GM11168 (cell line): ENCODE data around the gene SLC11A1.

Experiments used
- in situ Hi-C: fragments of 300-500 bp; cut with MboI; formaldehyde crosslinking; loops from one replicate; pipeline ENCODE4 v1.12.0; 2022; ENCODE audit warnings: low sequenced_read_pairs; ENCODE audit not compliant: unreplicated experiment

The SLC11A1 gene

DNA sequence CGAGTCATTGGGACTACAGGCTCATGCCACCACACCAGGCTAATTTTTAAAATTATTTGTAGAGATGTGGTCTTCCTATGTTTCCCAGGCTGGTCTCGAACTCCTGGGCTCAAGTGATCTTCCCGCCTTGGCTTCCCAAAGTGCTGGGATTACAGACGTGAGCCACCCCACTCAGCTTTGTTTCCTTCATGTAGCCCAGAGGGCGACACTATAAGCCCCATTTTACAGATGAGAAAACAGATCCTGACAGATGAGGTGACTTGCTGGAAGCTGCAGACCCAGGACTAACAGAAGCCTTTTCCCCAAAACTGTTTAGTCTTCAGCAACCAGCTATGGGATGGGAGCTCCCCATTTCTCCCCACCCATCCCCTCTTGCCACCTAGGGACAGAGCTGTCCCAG lies 10.4 kb downstream of the SLC11A1 start:
- in situ Hi-C loops: loop anchor here (10.0 kb wide), 1 partner anchor 88 kb away; no protein-coding TSS in a partner anchor

DNA sequence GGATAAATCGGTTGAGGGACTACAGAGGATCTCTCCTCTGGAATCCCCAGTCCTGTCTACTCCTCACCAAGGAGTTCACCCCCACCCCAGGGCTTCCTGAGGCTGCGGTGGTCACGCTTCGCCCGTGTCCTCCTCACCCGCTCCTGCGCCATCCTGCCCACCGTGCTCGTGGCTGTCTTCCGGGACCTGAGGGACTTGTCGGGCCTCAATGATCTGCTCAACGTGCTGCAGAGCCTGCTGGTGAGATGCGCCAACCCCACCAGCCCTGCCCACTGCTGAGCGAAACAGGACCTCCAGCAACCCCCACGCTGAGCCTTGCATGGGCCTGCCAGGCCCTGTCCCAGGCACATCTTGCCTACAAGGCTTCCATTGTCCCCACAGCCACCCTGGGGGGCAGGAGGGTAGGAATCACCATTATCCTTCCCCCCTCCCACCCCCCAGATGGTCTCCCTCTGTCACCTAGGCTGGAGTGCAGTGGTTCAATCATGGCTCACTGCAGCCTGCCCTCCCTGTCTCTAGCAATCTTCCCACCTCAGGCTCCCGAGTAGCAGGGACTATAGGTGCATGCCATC lies 10.9 kb downstream of the SLC11A1 start:
- in situ Hi-C loops: loop anchor here (10.0 kb wide), 1 partner anchor 88 kb away; no protein-coding TSS in a partner anchor

DNA sequence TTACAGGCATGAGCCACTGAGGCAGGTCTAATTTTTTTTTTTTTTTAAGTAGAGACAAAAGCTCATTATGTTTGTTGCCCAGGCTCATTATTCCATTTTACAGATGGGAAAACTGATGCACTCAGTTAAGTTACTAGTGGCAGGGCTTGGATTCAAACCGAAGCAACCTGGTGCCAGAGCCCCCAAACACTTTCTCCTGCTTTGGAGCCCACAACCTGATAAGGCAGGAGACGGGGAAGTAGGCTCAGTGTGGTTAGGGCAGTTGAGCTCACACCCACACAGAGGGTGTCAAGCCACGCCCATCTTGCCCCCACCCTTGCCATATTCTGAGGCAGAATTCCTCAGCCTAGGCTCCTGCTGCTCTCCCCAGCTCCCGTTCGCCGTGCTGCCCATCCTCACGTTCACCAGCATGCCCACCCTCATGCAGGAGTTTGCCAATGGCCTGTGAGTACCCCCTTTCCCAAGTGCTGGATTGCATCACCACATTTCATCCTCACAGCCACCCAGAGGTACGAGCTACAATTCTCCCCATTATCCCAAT lies 11.7 kb downstream of the SLC11A1 start:
- in situ Hi-C loops: loop anchor here (10.0 kb wide), 1 partner anchor 89 kb away; no protein-coding TSS in a partner anchor

DNA sequence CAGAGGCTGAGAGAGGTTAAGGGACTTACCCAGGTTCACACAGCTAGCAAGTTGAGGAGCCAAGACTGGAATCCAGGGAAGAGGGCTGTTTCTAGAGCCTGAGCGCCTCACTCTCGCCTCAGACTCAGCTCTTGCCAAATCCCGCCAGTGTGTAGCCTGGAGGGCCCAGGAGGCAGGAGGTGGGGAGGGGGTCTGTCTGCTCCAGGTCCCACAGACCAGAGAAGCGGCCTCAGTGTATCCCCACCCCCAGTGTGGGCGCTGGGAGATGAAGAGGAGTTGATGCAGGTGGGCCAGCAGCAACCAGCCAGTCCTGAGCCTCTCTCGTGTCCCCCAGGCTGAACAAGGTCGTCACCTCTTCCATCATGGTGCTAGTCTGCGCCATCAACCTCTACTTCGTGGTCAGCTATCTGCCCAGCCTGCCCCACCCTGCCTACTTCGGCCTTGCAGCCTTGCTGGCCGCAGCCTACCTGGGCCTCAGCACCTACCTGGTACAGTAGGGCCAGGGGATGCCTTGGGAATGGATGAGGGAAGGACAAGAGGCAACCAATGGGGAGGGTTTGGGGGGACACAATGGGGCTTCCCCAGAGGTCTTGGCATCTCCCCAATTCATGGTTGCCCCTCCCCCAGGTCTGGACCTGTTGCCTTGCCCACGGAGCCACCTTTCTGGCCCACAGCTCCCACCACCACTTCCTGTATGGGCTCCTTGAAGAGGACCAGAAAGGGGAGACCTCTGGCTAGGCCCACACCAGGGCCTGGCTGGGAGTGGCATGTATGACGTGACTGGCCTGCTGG lies 12.4 kb downstream of the SLC11A1 start:
- in situ Hi-C loops: loop anchor here (10.0 kb wide), 1 partner anchor 90 kb away; no protein-coding TSS in a partner anchor

DNA sequence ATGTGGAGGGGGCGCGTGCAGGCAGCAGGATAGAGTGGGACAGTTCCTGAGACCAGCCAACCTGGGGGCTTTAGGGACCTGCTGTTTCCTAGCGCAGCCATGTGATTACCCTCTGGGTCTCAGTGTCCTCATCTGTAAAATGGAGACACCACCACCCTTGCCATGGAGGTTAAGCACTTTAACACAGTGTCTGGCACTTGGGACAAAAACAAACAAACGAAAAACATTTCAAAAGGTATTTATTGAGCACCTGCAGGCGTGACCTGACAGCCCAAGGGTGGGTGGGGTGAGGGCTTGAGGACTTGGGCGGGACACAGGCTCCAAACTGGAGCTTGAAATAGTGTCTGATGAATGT lies 13.0 kb downstream of the SLC11A1 start:
- in situ Hi-C loops: loop anchor here (10.0 kb wide), 1 partner anchor 90 kb away; no protein-coding TSS in a partner anchor

DNA sequence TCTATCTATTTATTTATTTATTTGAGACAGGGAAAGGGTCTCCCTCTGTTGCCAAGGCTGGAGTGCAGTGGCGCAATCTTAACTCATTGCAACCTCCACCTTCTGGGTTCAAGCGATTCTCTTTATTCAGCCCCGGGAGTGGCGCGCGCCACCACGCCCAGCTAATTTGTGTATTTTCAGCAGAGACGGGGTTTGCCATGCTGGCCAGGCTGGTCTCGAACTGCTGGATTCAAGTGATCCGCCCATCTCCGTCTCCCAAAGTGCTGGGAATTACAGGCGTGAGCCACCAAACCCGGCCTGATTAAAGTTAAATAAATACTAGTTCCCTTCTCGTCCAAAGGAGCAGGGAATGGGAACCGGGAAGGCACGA lies 13.4 kb downstream of the SLC11A1 start:
- in situ Hi-C loops: loop anchor here (10.0 kb wide), 1 partner anchor 91 kb away; no protein-coding TSS in a partner anchor

DNA sequence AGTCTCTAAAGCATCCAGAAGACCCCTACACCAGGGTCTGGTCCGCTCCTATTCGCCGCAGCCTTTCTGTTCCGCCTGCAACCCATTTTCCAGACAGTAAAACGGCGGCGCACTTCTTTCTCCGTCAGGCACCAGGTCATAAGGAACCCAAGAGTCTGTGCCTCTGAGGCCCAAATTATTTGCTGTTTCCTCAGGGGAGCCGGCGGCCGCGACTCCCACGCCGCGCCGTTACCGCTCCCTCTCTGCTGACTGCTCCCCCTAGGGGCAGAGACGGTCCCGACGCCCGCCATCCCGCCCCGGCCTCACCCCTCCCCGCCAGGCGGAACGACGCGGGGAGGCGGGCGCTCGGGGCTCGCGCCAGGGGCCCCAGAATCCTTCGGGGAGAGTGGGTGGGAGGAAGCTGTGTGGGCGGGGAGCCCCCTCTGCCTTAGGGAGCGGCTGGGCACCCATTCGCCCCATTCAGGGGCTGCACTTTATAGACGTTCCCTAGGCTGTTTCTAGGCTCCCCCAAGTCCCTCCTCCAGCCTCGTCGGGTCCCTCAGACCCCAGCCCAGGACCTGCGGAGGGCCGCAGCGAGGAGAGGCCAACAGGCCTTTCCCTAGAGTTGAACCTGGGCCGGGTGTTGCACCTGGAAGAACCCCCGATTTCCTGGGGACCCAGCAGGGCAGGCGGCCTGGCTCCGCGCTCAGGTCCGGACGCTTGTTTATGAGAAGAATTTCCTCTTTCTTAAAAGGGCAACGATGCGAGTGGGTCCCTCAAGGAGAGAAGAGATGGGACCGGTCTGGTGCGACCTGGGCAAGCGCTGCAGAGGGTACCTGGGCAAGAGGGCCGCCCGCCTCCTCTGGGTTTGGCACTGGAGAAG lies 14.0 kb downstream of the SLC11A1 start:
- in situ Hi-C loops: loop anchor here (10.0 kb wide), 1 partner anchor 91 kb away; no protein-coding TSS in a partner anchor

DNA sequence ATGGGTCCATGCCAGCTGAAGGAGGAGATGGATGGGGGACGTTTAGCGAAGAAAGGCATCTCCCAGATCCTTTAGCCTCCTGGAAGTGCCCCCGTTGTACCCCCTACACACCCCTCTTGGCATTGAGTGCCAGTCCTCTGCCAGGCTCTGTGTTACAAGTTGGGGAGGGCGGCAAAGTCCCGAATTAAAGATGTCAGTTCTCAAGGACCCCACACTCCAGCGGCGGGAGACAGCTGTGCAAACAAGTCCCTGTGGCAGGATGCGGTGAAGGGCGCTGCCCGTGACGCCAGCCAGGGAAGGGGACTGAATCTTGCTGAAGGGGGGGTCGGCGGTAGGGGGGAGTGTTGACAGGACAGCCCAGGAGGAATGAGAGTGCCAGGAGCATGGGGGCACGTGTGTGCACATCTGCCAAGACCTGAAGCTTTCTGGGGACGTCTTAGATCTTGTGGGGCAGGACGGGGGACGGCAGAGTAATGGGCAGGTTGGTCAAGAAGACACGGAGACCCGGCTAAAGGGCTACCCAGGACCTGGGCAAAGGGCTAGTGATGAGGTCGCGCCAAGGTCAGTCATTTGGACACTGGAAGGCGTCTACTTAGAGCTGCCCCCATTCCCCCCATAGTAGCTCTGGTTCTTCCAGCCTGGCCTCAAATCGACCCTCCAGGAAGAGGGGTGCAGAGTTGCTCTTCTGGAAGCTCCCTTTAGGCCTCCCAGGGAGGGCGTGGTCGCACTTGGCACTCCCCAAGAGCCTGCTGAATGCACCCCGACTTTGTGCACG lies 14.8 kb downstream of the SLC11A1 start:
- in situ Hi-C loops: loop anchor here (10.0 kb wide), 1 partner anchor 92 kb away; no protein-coding TSS in a partner anchor

DNA sequence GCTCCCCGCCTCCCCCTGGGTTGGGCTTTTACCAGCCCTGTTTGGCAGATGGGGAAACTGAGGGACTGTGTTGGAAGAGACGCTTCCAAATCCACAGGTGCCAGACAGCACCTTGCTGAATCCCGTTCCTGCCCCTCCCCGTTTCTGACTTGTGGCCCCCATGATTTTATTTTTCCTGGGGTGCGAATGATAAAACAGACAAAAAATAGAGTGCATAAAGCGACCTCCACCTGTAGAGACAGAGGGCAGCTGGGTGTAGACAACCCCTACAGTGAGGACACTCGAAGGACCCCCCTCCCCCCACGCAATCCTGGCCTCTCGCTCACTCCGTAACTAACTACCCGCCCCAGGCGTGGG lies 15.4 kb downstream of the SLC11A1 start:
- in situ Hi-C loops: loop anchor here (10.0 kb wide), 1 partner anchor 93 kb away; no protein-coding TSS in a partner anchor

DNA sequence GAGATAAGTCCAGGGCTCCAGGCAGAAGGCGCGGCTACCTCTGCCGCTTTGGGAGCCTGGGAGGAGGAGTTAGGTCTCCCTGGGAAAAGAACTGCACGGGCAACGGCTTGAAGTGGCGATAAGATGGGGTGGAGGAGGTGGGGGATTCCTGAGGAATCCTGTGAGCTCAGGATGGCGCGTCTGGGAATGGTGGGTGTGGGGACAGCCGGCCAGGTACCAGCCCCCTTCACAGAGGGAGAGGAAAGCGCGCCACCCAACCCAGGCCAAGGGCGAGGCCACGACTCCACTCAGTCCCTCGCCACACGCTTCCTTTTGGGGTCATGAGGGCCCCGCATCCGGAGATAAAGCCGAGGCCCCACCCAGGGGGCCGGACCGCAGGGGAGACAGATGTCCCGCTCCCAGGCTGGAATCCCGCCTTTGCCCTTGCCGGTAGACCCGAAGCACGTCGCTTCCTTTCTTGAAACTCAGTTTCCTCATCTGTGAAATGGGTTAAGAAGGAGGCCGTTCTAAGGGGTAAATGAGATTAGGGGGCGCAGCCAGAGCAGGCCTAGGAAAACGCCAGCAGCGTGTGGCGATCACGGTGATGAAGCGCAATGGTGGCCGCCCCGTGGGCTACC lies 15.9 kb downstream of the SLC11A1 start:
- in situ Hi-C loops: loop anchor here (10.0 kb wide), 1 partner anchor 93 kb away; no protein-coding TSS in a partner anchor

DNA sequence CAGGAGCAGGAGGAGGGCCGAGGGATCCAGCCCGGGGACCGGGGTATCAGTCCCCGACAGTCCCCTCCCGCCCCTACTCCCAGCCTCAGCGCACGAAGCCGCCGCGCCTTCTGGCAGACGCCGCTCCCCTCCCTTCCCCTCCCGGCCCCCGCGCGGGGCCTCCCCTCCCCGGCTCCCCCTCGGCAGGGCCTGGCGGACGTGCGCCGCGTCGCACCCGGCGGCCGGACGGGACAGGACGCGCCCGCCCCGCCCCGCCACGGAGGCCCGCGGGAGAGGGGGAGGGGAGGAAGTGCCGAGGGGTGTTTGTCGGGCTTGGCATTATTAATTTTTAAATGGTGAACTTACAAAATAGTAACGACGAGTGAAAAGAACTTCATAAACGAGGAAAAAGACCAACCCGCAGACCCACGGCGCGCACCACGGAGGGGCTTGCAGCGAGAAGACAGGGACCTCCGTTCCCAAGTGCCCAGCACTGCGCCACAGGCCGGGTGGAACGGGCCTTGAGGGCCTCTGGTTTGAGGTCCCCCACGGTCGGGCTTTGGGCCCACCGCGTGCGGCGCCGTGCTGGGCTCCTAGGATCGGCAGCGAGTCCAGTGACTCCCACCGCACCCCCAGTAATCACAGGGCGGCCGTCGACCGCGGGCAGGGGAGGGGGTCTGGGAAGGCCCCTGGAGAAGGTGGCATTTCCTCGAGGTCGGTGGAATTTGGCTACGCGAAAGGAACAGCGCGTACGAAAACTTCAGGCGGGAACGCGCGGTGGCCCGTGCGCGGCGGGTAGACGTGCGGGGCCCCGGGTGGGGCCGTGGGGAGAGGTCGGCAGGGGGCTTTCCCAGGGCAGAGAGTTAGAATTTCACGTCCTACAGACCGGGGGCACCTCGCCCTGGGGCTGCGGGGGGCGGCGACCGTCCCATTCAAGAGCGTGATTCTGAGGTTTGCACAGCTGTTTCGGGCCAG lies 16.6 kb downstream of the SLC11A1 start:
- in situ Hi-C loops: loop anchor here (10.0 kb wide), 1 partner anchor 94 kb away; no protein-coding TSS in a partner anchor

DNA sequence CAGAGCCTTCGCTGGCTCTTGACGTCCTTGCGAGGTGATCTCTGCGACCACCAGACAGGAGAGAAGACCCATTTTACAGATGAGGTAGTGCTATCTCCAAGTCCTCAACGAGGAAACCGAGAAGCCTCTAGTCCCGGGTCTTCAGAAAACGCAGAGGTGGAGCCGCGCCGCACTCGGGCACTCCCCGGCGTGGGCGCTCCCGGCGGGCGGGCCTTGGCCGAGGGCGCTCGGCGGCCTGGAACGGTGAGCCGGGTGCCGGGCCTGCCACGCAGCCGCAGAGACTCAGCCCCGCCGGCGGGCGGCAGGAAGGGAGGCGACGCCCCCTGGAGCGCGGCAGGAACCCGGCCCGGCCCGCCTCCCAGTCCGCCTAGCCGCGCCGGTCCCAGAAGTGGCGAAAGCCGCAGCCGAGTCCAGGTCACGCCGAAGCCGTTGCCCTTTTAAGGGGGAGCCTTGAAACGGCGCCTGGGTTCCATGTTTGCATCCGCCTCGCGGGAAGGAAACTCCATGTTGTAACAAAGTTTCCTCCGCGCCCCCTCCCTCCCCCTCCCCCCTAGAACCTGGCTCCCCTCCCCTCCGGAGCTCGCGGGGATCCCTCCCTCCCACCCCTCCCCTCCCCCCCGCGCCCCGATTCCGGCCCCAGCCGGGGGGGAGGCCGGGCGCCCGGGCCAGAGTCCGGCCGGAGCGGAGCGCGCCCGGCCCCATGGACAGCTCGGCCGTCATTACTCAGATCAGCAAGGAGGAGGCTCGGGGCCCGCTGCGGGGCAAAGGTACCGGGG lies 17.5 kb downstream of the SLC11A1 start, which contains the start of gene CTDSP1:
CTDSP1 (plus strand) TSS at position 478 of the 776 bp plus-strand sequence; CDS start at position 701, 223 bp downstream.
- in situ Hi-C loops: loop anchor here (10.0 kb wide), 1 partner anchor 95 kb away; no protein-coding TSS in a partner anchor

DNA sequence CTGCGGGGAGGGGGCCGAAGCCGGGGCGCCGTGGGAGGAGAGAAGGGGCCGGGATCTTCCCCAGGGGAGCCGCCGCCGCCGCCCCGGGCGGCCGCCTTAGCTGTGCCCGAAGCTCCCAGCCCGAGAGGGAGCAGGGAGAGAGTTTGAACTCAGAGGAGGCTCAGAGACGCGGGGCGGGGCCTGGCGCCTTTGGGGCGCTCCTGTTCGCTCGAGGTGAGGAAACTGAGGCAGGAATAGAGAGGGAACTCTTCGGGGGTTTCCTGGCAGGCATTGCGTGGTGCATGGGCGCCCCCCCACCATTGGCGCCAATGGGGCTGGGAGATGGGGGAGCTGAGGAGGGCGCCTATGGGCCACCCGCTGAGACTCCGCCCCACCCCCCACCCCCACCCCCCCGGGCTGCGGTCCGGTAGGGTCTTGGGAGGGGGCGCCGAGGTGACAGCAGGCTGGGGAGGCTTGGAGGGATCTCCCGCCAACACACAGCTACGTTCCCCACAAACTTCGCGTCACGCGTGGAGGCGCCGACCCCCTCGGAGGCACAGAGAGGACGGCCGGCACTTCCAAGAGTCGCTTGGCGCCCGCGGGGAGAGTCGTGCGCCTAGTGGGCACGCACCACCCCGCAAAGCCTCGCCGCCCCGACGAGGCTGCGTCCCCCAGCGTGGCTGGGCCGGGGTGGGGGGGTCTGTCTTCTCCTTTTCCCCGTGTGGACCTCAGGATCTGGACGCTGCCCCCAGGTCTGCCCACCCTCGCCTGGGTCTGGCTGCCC lies 18.3 kb downstream of the SLC11A1 start:
- in situ Hi-C loops: no loop called here

DNA sequence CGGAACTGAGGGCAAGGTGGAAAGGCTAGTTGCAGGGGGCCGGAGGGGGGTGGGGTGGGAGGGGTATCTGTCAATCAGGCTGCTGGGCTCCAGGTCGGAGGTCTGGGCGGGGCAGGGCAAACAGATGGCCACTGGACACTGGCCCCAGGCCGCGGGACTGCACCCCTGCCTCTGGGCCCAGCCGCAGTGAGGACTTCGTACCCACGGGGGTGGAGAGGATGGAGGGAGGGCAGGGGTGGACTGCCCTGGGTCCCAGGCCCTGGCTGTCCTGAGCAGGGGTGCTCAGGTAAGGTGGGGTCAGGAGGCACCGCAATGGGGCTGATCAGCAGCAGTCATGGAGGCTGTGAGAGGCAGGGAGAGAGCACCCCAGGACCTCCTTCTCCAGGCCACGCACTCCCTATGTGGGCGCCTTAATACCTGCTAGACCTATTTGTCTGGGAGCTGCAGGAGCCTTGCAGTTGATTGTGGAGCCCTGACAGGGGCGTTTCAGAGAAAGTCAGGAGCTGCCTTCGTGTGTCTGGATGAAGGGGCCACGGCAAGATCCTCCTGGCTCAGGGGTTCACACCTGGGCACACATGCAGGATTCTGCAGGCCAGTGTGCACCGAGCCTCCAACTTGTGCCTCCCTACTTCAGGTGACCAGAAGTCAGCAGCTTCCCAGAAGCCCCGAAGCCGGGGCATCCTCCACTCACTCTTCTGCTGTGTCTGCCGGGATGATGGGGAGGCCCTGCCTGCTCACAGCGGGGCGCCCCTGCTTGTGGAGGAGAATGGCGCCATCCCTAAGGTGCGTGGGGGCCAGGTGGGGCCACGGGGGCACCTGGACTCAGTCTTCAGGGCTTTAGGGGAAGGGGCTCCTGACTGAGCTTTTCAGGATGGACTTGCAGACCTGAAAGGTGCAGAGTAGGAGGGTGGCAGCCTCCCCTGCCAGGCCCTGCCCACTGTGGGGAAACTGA lies 19.1 kb downstream of the SLC11A1 start:
- in situ Hi-C loops: no loop called here

DNA sequence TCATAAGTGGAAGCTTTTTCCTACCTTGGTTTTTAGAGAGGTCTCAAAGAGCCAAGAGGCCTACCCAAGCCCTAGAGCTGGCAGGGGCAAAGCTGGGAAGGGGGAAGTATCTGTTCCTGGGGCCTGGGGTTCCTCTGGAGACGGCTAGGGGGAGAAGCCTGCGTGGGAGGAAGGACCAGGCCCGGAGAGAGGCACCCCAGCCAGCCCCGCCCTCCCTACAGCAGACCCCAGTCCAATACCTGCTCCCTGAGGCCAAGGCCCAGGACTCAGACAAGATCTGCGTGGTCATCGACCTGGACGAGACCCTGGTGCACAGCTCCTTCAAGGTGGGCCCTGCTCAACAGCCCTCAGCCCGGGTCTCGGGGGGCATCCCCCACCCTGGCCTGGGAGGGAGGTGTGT lies 19.8 kb downstream of the SLC11A1 start:
- in situ Hi-C loops: no loop called here
